ENCODE data around the gene TSC22D1.

DNA sequence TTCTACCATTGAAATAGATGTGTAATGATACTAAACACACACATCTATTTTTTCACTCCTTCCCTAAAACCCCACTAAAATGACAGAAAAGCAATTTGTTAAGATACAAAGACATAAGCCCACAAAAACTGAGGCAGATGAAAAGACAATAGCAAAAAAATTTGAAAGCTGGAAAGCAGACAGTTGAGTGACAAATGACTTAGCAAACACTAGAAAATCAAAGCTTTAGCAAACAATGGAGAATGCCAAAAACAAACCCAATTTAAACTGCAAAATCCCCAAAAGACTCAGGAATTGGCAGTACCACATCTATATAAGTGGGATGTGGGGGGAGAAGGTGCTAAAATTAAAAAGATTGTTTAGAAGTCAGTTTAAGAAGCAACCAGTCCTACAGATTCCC, 9.5 kb downstream of the TSC22D1 start:
- TF ChIP-seq POLR2A (IDR thresholded peaks at IDR 0.05; ENCODE audit: low read length) (no peak), GATA1 (IDR thresholded peaks at IDR 0.05; ENCODE audit: low read depth, low read length) (no peak)
